Stimulated activated naive CD8-positive, alpha-beta T cell treated with anti-CD3 and anti-CD28 coated beads, Interleukin-15, Interleukin-2, amounts not matched to agents 100 ng/mL and 50 ng/mL, for 24 hours (primary cell): ENCODE results near the gene AGBL1.

Experiments
- H3K27ac Mint-ChIP-seq: one replicate; pipeline ENCODE4 v1.8.0; 2021; ENCODE audit warnings: mild to moderate bottlenecking, mixed read lengths
- H3K27me3 Mint-ChIP-seq: one replicate; pipeline ENCODE4 v1.8.0; 2021; ENCODE audit warnings: mixed read lengths
- H3K36me3 Mint-ChIP-seq: one replicate; pipeline ENCODE4 v1.8.0; 2021; ENCODE audit warnings: low read depth, mixed read lengths
- H3K4me1 Mint-ChIP-seq: one replicate; pipeline ENCODE4 v1.8.0; 2021; ENCODE audit warnings: low read depth, mixed read lengths
- H3K4me3 Mint-ChIP-seq: one replicate; pipeline ENCODE4 v1.8.0; 2021; ENCODE audit warnings: mild to moderate bottlenecking, mixed read lengths
- H3K9me3 Mint-ChIP-seq: one replicate; pipeline ENCODE4 v1.8.0; 2021; ENCODE audit warnings: mixed read lengths

Gene AGBL1

GRCh38 chr15:86329311-86330013 lies 249.8 kb downstream of the AGBL1 start:
- Mint-ChIP-seq H3K27ac (no peak overlapping the region), H3K36me3 (no peaks in the 10 kb centered on the region), H3K9me3 (peaks cover 14% of the 10 kb centered on the region), H3K4me1 (no peaks in the 10 kb centered on the region), H3K4me3 (no peak overlapping the region), H3K27me3 (peaks cover 12% of the 10 kb centered on the region)

DNA sequence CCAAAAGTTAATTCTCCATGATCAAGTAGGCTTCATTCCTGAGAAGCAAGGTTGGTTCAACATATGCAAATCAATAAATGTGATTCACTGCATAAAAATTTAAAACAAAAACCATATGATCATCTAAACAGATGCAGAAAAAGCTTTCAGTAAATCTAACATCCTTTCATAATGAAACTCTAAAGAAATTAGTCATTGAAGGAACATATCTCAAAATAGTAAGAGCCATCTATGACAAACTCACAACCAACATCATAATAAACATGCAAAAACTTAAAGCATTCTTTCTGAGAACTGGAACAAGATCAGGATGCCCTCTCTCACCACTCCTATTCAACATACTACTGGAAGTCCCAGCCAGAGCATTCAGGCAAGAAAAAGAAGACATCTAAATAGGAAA lies 254.1 kb downstream of the AGBL1 start:
- Mint-ChIP-seq H3K9me3 (peaks cover 14% of the 10 kb centered on the region), H3K4me1 (no peaks in the 10 kb centered on the region), H3K27me3 (no peaks in the 10 kb centered on the region), H3K36me3 (no peaks in the 10 kb centered on the region), H3K4me3 (no peak overlapping the region), H3K27ac (no peak overlapping the region)

DNA sequence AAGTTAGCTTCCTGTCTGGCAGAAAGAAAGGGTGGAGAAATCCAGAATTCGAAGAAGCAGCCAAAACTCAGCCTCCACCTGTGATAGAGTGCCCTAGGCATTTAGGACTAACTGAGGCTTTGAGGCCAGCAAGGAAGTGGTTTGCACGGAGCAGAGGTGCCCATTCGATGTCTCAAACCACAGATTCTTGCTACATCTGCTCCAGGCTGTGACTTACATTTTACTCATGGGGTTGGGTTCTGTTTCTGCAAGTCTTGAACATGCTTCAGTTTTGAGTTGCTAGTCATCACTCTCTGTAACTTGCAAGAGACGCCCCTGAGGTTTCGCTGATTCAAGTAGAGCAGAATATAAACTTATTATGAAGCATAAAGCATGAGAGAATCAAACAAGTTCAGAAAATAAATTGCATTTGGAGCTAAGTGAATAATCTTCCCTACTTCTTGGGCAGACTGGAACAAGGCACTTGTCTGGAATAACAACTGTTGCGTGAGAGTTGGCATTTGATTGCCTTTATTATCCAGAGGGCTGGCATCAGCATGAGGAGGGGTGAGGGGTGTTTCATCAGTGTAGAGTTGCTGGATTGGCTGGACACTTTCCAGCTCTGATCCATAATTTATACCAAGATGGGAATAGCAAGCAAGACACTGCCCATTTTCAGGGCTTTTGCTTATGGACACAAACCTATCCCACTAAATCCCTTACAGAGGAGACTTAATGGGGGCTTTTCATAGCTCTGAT lies 256.5 kb downstream of the AGBL1 start:
- no peak overlapping the region for H3K27ac Mint-ChIP-seq
- no peak overlapping the region for H3K4me3 Mint-ChIP-seq
- H3K9me3 Mint-ChIP-seq, result peaks cover 13% of the 10 kb centered on the region
- H3K4me1 Mint-ChIP-seq, result no peaks in the 10 kb centered on the region
- no peaks in the 10 kb centered on the region for H3K36me3 Mint-ChIP-seq
- H3K27me3 Mint-ChIP-seq, result no peaks in the 10 kb centered on the region

DNA sequence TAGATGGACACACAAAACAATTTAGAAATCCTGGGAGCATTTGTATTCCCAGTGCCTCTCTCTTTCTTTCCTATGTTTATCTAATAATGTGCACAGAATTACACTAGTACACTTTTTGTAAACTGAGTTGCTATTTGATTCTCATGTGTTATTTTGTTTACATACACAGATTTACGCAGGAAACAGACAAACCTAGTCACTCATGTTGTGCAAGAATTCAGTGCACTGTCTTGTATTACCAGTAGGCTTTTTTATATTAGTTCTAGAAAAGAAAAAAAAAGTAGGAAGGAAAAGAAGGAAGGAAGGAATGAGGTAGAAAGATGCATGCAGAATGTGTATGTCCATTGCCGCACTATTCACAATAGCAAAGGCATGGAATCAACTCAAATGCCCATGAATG lies 257.4 kb downstream of the AGBL1 start:
- peaks cover 6% of the 10 kb centered on the region for H3K9me3 Mint-ChIP-seq
- no peak overlapping the region for H3K4me3 Mint-ChIP-seq
- H3K27ac Mint-ChIP-seq, result no peak overlapping the region
- no peaks in the 10 kb centered on the region for H3K27me3 Mint-ChIP-seq
- H3K36me3 Mint-ChIP-seq, result no peaks in the 10 kb centered on the region
- no peaks in the 10 kb centered on the region for H3K4me1 Mint-ChIP-seq

DNA sequence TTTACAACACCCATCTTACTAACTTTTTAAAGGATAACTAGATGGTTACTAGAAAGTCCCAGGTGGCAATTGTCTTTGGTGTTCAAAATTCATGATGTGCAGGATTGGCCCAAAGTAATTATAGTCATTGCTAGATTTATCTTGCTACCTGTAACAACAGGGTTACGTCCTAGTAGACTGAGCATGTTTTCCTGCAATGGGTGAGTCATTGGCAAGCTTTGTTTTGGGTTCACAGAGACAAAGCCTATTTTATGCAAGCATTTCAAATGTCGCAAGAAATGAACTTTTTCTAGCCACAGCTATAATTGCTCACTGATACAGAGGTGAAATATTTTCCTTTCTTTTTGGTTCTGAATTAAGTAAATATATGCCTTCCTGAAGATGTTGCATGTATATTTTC lies 267.6 kb downstream of the AGBL1 start:
- Mint-ChIP-seq H3K27me3 (no peaks in the 10 kb centered on the region), H3K9me3 (no peaks in the 10 kb centered on the region), H3K27ac (no peak overlapping the region), H3K4me1 (no peaks in the 10 kb centered on the region), H3K36me3 (no peaks in the 10 kb centered on the region), H3K4me3 (no peak overlapping the region)

GRCh38 chr15:86349565-86349964 lies 269.9 kb downstream of the AGBL1 start:
- Mint-ChIP-seq H3K27ac (no peak overlapping the region), H3K36me3 (no peaks in the 10 kb centered on the region), H3K4me1 (no peaks in the 10 kb centered on the region), H3K27me3 (no peaks in the 10 kb centered on the region), H3K4me3 (no peak overlapping the region), H3K9me3 (no peaks in the 10 kb centered on the region)

DNA sequence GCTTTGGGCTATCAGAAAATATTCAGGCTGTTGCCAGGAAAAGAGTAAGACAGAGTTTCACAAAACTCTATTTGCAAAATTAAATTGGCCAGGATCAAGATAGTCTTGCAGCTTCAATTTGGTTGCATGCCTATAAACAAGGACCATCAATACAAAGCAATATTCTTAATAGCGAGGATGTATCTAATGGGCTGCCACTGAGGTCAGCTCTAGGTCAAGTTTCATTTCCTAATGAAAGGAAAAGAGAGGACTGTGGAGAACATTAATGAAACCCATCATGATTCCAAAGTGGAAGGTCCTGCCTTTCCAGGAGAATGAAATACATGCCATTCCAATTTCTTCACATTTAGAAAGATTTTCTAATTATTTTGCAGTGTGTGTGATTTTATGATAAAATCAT lies 273.5 kb downstream of the AGBL1 start:
- Mint-ChIP-seq H3K4me1 (no peaks in the 10 kb centered on the region), H3K27me3 (no peaks in the 10 kb centered on the region), H3K9me3 (no peaks in the 10 kb centered on the region), H3K27ac (no peak overlapping the region), H3K36me3 (no peaks in the 10 kb centered on the region), H3K4me3 (no peak overlapping the region)

GRCh38 chr15:86355361-86355760 lies 275.7 kb downstream of the AGBL1 start:
- H3K4me1 Mint-ChIP-seq, result no peaks in the 10 kb centered on the region
- no peak overlapping the region for H3K4me3 Mint-ChIP-seq
- H3K9me3 Mint-ChIP-seq, result no peaks in the 10 kb centered on the region
- H3K27me3 Mint-ChIP-seq, result no peaks in the 10 kb centered on the region
- H3K36me3 Mint-ChIP-seq, result no peaks in the 10 kb centered on the region
- H3K27ac Mint-ChIP-seq, result no peak overlapping the region

DNA sequence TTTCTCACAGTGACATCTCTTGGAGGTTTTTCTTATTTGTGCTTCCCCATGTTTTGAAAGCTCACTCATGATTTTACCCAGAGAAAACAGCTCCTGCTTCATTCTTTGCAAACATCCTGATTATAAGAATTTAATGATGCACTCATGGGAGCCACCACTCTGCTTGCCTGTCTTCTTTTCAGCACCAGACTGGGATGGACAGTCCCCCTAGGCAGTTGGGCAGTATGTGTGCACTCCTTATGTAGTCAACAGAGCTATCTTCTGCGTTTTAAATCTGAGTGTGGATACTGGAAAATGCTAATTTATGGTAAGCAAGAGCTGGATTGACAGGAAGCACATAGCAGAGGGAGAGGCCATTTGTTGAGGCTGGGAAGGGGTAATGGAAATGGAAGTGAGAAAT lies 276.1 kb downstream of the AGBL1 start:
- Mint-ChIP-seq H3K27me3 (no peaks in the 10 kb centered on the region), H3K9me3 (no peaks in the 10 kb centered on the region), H3K4me3 (no peak overlapping the region), H3K36me3 (no peaks in the 10 kb centered on the region), H3K4me1 (no peaks in the 10 kb centered on the region), H3K27ac (no peak overlapping the region)

DNA sequence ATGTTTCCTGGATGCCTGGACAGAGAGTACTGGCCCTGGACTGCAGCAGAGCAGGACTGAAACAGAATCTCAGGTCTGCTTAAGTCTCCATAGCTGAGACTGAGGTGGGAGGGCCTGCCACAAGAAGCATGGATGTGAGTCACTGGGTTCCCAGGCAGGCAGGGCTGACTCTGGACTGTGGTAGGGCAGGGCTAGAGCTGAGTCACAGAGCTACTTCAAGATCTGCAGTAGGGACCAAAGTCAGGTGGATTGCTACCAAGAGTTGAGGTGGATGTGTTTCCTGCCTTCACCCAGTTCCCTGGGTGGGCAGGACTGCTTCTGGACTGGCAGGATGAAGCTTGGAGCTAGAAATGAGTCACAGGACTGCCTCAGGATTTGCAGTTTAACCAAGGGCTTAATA lies 282.9 kb downstream of the AGBL1 start:
- H3K4me3 Mint-ChIP-seq, result no peak overlapping the region
- no peak overlapping the region for H3K27ac Mint-ChIP-seq
- peaks cover 5% of the 10 kb centered on the region for H3K9me3 Mint-ChIP-seq
- no peaks in the 10 kb centered on the region for H3K4me1 Mint-ChIP-seq
- peaks cover 12% of the 10 kb centered on the region for H3K27me3 Mint-ChIP-seq
- H3K36me3 Mint-ChIP-seq, result no peaks in the 10 kb centered on the region

DNA sequence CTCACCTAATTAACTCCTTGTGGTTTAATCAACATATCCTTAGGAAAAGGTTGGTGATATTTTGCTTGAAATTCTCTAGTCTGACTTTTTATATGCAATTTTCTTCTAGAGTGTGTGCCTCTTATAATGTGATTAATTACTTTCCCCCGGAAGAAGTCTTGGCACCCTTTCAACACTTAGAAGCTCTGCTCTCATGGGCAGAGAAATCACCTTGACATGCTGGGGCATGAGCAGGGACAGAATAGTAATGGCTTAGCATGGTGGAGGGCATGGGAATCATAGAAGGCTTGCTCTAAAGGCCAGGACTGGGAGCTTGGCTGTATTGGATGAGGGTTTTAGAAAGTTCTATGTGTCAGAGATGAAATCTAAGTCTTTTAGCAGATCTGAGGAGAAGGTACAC lies 293.5 kb downstream of the AGBL1 start:
- H3K9me3 Mint-ChIP-seq, result peaks cover 4% of the 10 kb centered on the region
- H3K27ac Mint-ChIP-seq, result no peak overlapping the region
- H3K36me3 Mint-ChIP-seq, result no peaks in the 10 kb centered on the region
- H3K4me1 Mint-ChIP-seq, result no peaks in the 10 kb centered on the region
- no peak overlapping the region for H3K4me3 Mint-ChIP-seq
- H3K27me3 Mint-ChIP-seq, result peaks cover 5% of the 10 kb centered on the region

DNA sequence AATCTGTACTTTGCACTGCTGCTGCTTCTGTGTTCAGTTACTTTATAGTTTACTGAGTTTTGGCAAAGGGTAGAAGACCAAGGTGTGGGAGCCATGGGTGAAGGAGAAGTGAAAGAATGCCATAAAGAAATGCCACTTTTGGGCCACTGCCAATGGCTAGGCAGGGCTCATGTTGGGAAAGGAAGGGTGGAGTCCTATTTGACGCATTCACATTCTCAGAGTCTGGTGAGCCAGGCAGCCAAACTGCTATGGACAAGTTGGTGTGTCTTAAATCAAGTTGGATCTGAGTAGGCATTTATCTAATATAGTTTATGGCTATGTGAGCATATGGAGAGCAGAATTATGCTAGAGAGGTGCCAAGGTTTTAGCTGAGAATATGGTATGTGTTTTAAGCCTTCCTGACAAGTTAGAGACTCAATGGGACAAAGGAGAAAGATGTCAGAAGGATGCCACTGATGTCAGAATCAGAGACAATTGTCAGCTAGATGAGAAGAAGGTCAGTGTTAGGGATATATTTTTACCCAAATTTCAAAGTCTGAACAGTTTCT lies 296.1 kb downstream of the AGBL1 start:
- Mint-ChIP-seq H3K4me3 (no peak overlapping the region), H3K9me3 (peaks cover under 1% of the 10 kb centered on the region), H3K27ac (no peak overlapping the region), H3K4me1 (no peaks in the 10 kb centered on the region), H3K36me3 (no peaks in the 10 kb centered on the region), H3K27me3 (peaks cover 5% of the 10 kb centered on the region)

- H3K36me3 Mint-ChIP-seq, result no peaks in the 10 kb centered on the region
- H3K27ac Mint-ChIP-seq, result no peak overlapping the region
- no peak overlapping the region for H3K4me3 Mint-ChIP-seq
- H3K4me1 Mint-ChIP-seq, result no peaks in the 10 kb centered on the region
- no peaks in the 10 kb centered on the region for H3K9me3 Mint-ChIP-seq
- H3K27me3 Mint-ChIP-seq, result no peaks in the 10 kb centered on the region
Observed at GRCh38 chr15:86377914-86378313, 298.2 kb downstream of the AGBL1 start.

DNA sequence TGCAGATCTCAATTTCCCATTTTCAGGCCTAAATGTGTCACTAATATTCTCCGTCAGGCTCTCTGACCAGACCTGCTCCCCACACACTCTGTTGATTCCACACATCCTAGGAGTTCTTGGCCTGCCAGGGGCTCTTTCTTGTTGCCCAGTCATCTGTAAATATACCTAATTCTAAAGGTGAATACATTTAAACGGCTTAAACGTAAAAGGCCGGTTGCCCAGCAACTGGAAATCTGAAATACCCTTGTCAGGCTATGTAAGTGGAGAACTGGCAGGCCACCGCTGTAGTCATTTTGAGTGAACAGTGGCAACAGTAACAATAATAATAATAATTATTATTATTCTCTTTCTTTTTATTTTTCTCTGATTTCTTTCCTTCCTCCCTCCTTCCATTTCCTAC lies 302.7 kb downstream of the AGBL1 start:
- Mint-ChIP-seq H3K27me3 (peaks cover 15% of the 10 kb centered on the region), H3K9me3 (no peaks in the 10 kb centered on the region), H3K4me1 (no peaks in the 10 kb centered on the region), H3K36me3 (no peaks in the 10 kb centered on the region), H3K27ac (no peak overlapping the region), H3K4me3 (no peak overlapping the region)

DNA sequence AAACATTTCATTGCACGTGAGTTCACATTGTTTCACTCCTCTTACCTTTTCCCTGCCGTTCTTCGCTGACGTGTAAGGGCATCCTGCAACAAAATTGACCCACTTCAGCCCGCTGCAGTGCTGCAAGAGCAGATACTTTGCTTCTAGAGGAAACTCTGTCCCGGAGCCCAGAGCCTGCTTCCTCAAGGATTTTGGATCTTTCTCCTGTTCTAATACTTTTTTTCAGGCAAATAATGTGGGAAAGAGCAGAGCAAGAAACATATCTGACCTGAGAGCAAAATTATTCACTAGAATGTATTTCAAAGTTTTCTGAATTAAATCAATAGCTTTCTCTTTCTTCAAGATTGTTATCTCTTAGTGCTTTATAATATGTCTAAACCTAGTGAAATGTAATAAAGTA lies 303.9 kb downstream of the AGBL1 start:
- Mint-ChIP-seq H3K4me3 (no peak overlapping the region), H3K9me3 (no peaks in the 10 kb centered on the region), H3K27me3 (peaks cover 16% of the 10 kb centered on the region), H3K27ac (no peak overlapping the region), H3K36me3 (no peaks in the 10 kb centered on the region), H3K4me1 (no peaks in the 10 kb centered on the region)
